ENCODE data around the gene ACOX3. TPM values are rescaled to one million over a fixed set of nuclear protein-coding genes. Genes with fewer than 3 reads are reported as not detected.

ACOX3 gene
- polyA plus RNA-seq, 3 donors, result 3.8 to 16.8 (median 13.3) TPM

- under 1% methylated on average over 54 of the region's 56 CpGs for WGBS (ENCODE audit: insufficient coverage)
- peaks cover 4 to 6% of the 10 kb centered on the region in 2 donors for H3K36me3 Mint-ChIP-seq
- H3K9ac ChIP-seq (ENCODE audit: insufficient read depth, low read length, poor library complexity, severe bottlenecking), result peak overlapping the region; percentile 86
Observed at GRCh38 chr4:8428288-8429097, 12.0 kb downstream of the ACOX3 start.

More at GRCh38 chr4:8428288-8429097, 12.0 kb downstream of the ACOX3 start:
- peaks cover 12% of the 10 kb centered on the region for H3K79me2 ChIP-seq (ENCODE audit: insufficient read depth, low read length)
- Mint-ChIP-seq H3K4me1 (peaks cover 22% of the 10 kb centered on the region), H3K27ac (peak overlapping the region; percentile 90 to 98 (median 95)), H3K9me3 (peaks cover 0 to 1% (median 0%) of the 10 kb centered on the region in 7 donors), H3K27me3 (ENCODE audit: low read depth in 3 of 3) (no peaks in the 10 kb centered on the region), H3K4me3 (peak overlapping the region; percentile 95 to 98)
- peak; percentile 38 for TF ChIP-seq CTCF (IDR thresholded peaks at IDR 0.05)
- intact Hi-C loops (cut with micrococcal nuclease), result loop anchor here in 1 of 2 donors (1.0 to 10.0 kb wide), 2 partner anchors 13 to 274 kb away; partner anchors contain the start of gene ABLIM2
- peak overlapping the region; percentile 96 for H2AFZ ChIP-seq (ENCODE audit: insufficient read depth, low read depth, low read length, poor library complexity, severe bottlenecking)
- H4K20me1 ChIP-seq (ENCODE audit: insufficient read depth, low read length), result no peaks in the 10 kb centered on the region
- H3K4me3 ChIP-seq (replicated peaks in 1 of 3; ENCODE audit: low read depth in 2 of 3, low read length in 3 of 3), result peak overlapping the region; percentile 49 to 94 (median 72)
- peak overlapping the region; percentile 44 to 83 for H3K27ac ChIP-seq (ENCODE audit: low read depth in 1 of 2, low read length in 2 of 2)
- H3K4me2 ChIP-seq (replicated peaks; ENCODE audit: extremely low read depth, low read length, poor library complexity, severe bottlenecking), result peak overlapping the region; percentile 93
- DNase-seq, result peak; percentile 76 to 88 (median 86)
- H3K4me1 ChIP-seq (ENCODE audit: control insufficient read depth in 1 of 2, insufficient read depth in 2 of 2, low read length in 2 of 2), result peaks cover 14 to 21% of the 10 kb centered on the region in 2 donors
- no peaks in the 10 kb centered on the region for H3K27me3 ChIP-seq (ENCODE audit: control insufficient read depth in 2 of 2, insufficient read depth in 2 of 2, low read length in 2 of 2)
- no peaks in the 10 kb centered on the region for H3K9me3 ChIP-seq (replicated peaks in 1 of 2; ENCODE audit: control insufficient read depth in 1 of 2, insufficient read depth in 1 of 2, low read length in 2 of 2)
- H3K36me3 ChIP-seq (replicated peaks in 1 of 2; ENCODE audit: control insufficient read depth in 1 of 2, insufficient read depth in 2 of 2, low read length in 2 of 2), result no peaks in the 10 kb centered on the region
